ENCODE results near the gene EIF5A.

The EIF5A gene

DNA sequence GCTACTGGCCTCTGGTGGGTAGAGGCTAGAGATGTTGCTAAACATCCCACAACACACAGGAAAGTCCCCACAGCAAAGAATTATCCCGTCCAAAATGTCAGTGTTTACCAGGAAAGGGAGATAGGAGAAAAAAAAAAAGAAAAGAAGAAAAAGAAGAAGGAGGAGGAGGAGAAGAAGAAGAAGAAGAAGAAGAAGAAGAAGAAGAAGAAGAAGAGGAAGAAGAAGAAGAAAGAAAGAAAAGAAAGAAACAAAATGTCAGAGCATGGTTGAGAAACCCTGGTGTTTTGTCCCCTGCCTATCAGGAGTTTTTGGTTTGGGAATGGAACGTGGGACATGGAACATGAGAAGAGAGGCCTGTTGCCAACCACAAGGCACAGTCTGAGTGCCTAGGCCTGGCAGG lies 50.0 kb downstream of the EIF5A start:
- DNase-seq, result no peak

DNA sequence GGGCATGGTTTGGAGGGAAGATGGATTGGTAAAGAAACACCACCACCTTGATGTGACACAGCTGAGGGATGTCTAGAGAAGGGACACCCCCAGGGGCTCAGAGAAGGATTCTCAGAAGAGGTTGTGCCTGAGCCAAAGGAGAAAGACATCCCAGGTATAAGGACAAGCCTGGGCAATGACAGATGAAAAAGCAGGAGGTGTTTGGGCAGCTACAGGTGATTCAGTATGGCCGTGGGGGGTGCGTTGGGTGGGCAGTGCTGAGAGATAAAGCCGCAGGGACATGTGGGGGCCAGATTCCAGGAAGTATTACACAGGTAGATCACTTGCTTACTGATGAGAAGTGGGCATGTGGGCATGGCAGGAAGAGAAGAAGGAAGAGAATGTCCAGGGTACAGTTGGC lies 54.5 kb downstream of the EIF5A start:
- DNase-seq, result no peak

Measured in fibroblast of skin of right biceps (primary cell).